CD4-positive, alpha-beta T cell treated with Interleukin-2 at 100 ng/mL for 4 hours (primary cell): ENCODE data around the gene DENND4B.

Source experiments
- DNase-seq: peaks from one replicate; pipeline ENCODE4 v3.0.0-alpha.2; 2020; ENCODE audit warnings: low spot score

Gene DENND4B

DNA sequence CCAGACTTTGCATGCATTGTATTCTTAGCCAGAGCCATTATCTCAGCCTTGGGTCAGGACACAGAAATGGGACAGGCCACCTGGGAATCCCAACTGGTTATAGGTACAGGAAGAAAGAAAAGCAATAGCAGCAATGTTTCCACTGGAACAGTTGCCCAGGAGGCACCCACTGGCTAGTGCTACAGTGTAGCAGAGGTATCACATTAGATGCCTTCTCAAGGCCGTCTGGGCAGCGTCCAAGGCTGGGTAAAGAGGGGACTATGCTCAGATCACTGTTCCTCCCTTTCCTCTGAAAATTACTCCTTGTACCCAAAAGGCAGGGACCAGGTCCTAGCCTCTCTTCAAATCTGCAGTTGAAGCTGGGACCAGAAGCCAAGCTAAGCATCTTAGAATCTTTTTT lies 23.8 kb upstream of the DENND4B start:
- DNase-seq, result no peak

DNA sequence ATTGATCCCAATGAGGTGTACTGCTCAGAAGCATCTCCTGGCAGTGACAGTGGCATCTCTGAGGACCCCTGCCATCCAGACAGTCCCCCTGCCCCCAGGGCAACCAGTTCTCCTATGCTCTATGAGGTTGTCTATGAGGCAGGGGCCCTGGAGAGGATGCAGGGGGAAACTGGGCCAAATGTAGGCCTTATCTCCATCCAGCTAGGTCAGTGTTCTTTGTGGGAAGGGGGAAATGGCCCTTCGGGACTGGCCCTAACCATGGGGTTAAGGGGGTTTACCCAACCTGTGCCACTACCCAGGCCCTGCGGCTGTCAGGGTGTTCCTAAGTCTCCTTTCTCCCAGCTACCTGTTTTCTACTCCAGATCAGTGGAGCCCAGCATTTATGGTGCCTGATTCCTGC lies 22.5 kb upstream of the DENND4B start:
- no peak for DNase-seq

DNA sequence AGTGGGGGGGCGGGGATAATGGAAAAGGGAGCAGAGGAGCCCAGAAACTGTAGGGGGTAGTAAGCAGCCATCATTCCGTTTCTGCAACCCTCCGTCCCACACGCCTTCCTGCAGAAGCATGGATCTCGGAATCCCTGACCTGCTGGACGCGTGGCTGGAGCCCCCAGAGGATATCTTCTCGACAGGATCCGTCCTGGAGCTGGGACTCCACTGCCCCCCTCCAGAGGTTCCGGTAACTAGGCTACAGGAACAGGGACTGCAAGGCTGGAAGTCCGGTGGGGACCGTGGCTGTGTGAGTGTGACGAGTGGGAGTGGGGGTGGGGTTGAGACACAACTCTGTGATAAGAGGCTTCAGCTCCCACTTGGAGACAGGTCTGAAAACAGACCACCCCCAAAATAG lies 21.9 kb upstream of the DENND4B start:
- no peak for DNase-seq

- no peak for DNase-seq
These were observed 21.5 kb upstream of the DENND4B start for GRCh38 chr1:153968000-153968363.

DNA sequence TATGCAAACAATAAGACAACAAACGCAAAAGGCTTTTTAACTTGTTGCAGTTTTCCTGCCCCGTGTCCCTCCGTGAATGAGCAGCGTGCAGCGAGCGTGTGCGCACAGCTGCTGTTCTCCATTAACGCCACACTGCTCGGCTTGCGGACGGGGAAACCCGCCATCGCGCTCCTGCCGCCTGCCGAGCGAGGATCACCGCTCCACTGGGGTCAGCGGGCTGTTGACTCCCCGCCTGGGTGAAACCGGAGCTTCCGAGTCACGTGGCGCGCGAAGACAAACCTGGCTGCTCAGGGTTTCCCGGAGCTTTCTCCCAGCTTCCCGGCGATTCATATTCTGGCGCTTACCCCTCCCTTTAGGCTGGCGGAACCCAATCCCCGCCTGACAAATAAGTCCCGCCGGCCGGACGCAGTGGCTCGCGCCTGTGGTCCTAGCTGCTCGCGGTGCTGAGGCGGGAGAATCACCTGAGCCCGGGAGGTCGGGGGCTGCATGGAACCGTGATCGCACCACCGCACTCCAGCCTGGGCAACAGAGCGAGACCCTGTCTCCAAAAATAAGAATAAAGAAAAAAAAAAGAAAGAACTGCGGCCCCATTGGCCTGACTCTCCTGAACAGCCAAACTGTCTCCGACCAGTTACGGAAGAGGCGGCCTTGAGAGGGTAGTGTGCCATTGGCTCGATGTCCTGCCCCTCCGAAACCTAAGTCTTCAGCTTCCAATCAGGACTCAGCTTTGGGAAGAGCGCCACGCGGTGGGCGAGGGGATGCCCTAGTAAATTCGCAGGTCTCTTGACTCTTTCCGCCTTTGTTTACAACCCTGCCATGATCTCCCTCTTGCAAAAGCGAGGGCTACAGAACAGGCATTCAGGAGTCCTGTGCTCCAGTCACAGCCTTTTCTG lies 20.8 kb upstream of the DENND4B start, which contains the start of gene CREB3L4:
CREB3L4 (plus strand) TSS at position 796 of the 893 bp plus-strand sequence. CDS start 624 bp downstream, outside the sequence.
- DNase-seq, result peak; percentile 90

DNA sequence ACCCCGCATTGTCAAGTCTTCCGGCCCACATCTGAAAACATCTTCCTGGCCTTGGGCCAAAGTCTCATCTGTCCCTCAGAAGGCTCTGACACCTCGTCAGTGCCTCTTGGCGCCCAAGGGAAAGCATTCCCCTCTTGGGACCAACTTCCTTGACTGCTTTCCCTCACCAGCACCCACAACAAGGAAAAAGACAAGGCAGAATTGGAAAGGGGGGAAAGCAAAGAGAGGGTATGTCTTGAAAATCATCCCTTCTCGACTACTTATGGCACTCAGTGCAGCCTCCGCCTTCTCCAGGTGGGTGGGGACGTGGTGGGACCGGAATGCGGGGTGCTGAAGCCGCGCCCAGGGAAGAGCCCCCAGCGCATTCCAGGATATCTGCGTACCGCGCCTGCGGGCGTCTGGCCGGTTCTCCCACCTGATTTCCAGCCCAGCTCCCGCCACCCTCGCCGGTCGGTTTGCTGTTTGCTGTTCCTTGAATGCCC lies 17.4 kb upstream of the DENND4B start:
- DNase-seq, result no peak

DNA sequence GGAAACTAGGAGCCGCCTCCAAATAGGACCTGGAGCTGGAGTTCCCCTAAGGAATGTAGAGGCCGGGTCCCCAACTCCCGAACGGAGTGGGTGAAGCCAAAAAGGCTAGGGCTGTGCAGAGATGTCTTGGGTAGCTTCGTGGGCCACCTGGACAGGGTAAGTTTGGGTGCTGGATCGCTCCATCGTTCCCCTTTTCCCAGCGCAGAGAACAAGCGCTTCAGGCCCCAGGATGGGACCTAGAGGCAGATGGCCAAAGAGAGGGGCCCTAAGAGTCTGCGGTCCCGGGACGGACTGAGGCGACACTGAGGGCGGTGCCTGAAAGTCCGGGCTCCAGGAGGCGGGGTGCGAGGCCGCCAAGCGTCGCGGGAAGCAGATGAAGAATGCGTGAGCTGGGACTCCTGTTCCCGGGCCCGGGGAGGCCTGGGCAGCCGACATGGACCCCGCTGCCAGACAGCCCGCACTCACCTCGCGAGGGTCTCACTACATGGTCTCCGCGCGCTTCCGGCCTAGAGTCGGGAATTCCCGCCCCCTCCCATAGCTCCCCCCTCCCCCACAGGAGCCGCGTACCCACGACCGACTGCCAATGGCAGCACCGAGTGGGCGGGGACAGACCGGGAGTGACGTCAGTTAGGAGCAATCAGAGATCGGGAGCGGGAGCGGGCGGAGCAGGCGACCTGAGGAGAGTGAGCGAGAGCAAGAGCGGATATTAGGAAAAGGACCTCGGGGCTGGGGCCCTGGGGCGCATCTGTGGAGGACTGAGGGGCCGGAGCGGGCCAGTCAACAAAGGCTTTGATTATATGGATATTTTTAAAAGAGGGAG lies 16.7 kb upstream of the DENND4B start, which contains the start of gene SLC39A1:
SLC39A1 (minus strand) TSS at position 508 of the 820 bp plus-strand sequence. CDS start 822 bp downstream, outside the sequence.
- peak; percentile 92 for DNase-seq

DNA sequence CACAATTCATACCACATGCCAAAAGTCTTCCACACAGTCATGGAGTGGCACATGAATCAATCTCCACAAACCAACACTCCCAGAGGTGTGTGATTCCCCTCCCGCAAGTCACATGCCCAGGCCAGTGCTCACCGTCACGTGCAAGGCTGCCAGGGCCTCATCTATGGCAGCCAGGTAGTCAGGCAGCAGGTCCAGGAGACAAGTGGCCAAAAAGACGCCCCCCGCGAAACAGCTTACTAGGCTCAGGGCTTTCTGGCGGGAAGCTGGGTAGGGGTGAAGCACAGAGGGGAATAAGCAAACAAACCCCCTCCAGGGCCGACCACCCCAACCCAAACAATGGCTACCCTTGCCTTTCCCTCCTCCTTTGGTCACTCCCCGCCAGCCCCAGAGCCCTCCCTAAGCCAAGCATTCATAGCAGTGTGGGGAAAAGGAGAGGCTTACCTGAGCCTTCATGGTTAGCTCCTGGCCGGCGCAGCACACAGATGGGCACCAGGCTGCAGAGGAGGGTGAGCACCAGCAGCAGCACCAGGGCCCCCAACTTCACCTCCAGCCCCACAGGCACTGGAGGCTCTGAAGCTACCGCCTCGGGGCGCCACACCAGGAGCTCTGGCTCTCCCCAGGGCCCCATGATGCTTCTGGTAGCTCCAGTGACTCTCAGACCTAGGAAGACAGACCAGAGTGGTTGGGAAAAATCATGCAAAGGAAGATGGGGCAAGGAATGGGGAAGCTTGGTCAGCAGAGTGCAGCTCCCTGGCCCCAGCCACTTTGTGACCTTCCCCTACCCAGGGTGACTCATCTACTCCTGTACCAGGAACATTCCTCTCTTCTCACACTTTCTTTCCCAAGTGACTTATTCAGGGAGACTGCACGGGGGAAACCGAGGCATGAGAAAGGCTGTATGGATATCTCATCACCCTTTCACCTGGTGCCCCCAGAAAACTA lies 15.8 kb upstream of the DENND4B start:
- DNase-seq, result no peak

DNA sequence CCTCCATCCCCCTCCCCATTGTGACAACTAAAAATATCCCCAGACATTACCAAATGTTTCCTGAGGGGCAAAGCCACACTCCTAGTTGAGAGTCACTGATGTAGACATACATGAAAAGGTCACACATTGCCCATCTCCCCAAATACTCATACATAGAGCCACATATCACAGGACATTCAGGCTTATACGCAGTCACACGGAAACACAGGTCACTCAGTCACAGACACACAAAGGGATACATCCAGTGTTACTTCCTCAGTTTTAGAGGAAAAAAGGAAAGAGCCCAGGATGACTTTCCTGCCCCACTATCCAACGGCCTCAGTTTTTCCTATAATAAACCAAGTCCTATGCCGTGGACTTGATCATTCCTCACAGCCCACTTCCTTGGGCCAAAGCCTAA lies 14.9 kb upstream of the DENND4B start:
- DNase-seq, result no peak

DNA sequence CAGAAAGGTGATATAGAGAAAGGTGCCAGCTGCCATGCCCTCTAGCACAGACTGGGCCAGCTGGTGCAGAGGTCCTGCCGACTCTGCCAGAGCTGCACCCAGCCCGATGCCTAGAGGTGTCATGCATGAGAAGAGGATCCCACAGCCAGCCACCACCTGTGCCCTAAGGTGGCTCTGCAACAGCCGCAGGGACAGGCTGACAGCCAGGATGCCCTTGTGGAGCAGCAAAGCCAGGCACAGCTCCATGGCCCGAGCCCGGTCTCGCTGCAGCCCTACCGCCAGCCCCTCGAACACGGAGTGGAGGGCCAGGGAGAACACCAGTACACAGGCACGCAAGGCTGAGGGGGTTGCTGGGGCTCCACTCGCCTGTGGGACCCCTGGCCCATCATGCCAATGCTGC lies 13.7 kb upstream of the DENND4B start:
- DNase-seq, result no peak

GRCh38 chr1:153959454-153959853 lies 12.9 kb upstream of the DENND4B start:
- no peak for DNase-seq

- no peak for DNase-seq
These were observed 12.4 kb upstream of the DENND4B start for GRCh38 chr1:153958961-153959260.

- peak; percentile 98 for DNase-seq
These were observed 11.8 kb upstream of the DENND4B start, which contains the start of gene CRTC2 for GRCh38 chr1:153958111-153958960. TSS of gene CRTC2 (minus strand) at chr1:153958612. CDS start at chr1:153958497, 115 bp downstream.

DNA sequence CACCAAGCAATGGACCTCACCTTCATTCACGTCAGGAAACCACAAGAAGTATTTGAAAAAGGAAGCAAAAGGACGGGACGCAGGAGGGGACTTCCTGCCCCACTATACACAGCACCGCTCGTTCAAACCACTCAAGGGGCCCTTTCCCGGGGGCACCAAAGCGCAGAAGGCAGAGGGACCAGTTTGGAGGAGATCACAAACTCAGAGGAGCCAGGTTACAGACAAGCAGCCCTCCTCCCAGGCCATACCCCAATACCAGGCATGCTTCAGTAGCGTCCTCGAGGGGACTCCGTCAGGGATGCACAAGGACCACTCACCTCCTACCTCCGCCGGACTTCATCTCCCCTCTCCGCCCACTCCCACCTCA lies 11.2 kb upstream of the DENND4B start:
- peak; percentile 31 for DNase-seq

GRCh38 chr1:153956997-153957715 lies 10.6 kb upstream of the DENND4B start:
- DNase-seq, result no peak

DNA sequence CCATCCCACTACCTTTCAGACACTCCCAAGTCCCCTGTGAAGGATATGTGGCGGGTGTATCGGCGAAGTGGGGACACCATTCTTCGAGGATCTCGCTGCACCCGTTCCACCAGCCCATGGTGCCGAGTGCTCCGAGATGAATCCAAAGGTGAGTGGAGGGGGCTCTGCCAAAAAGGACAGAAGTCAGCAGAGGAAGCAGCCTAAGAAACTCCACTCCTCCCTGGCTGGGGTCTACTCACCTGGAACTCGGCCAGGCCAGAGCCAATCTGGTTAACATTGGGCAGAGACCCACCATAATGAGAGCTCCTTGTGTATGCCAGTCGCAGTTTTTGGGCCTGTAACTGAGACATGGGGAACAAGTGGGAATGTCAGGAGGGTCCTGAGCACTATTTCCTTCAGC lies 8.3 kb upstream of the DENND4B start:
- DNase-seq, result no peak

- no peak for DNase-seq
These were observed 7.4 kb upstream of the DENND4B start for GRCh38 chr1:153953859-153954365.

- no peak for DNase-seq
These were observed 5.3 kb upstream of the DENND4B start for GRCh38 chr1:153951801-153952200.

- no peak for DNase-seq
These were observed 4.7 kb upstream of the DENND4B start for GRCh38 chr1:153951183-153951582.
